IPS-NIHi11 (cell line): Measurements from ENCODE around the gene CALHM1.
"Not testable (repeated sequence)": the region's sequence is repeated elsewhere in the genome, so short reads cannot be mapped to it uniquely, and the experiment has no call there.

ENCODE experiments used
- DNase-seq: peaks from one replicate; pipeline ENCODE4 v3.0.0; 2012; ENCODE audit warnings: mixed read lengths, low spot score

The CALHM1 gene

GRCh38 chr10:103486635-103487409, 28.1 kb upstream of the CALHM1 start:
- not testable (repeated sequence) for DNase-seq

- peak; percentile 60 for DNase-seq
These were observed 23.4 kb upstream of the CALHM1 start for GRCh38 chr10:103481974-103482531.

- DNase-seq: no peak
These were observed 21.8 kb upstream of the CALHM1 start for GRCh38 chr10:103480521-103480920.

DNA sequence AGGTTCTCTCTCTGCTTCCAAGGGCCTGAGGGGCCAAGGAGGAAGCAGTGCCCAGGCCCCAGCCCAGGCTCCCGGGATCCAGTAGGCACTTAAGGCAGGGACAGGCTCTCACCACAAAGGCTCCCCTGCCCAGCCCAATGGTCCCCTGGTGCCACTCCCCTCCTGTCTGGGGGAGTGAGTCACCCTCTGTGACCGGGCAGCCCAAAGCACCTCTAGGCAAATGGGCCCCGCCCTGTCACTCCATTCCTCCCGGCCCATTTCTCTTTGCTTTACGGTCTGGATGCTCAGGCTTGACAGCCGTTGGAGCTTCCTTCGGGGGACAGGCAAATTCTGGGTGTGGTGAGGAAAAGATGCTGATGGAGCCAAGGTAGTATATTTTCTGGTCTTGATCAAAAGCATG, 20.4 kb upstream of the CALHM1 start, which contains the start of gene CALHM3:
CALHM3 (minus strand) TSS at position 106 of the 400 bp plus-strand sequence. CDS start 208 bp downstream, outside the sequence.
- DNase-seq: peak; percentile 45

DNA sequence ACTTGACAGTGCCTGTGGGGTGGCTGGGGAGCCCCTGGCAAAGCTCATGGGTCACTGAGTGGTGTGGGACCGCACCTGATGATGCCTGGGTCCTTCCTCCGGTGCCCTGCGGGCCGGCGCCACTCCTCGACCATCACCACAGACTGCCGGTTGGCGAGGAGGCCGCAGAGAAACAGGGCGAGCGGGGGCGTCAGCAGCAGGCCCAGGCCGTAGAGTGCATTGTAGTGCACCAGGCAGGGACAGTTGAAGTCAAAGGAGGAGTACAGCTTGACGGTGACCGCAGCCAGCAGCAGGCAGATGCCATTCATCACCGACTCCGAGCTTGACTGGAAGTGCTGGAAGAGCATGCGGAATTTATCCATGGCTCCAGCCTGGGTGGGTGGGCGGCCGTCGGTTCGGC, 20.0 kb upstream of the CALHM1 start:
- no peak for DNase-seq

DNA sequence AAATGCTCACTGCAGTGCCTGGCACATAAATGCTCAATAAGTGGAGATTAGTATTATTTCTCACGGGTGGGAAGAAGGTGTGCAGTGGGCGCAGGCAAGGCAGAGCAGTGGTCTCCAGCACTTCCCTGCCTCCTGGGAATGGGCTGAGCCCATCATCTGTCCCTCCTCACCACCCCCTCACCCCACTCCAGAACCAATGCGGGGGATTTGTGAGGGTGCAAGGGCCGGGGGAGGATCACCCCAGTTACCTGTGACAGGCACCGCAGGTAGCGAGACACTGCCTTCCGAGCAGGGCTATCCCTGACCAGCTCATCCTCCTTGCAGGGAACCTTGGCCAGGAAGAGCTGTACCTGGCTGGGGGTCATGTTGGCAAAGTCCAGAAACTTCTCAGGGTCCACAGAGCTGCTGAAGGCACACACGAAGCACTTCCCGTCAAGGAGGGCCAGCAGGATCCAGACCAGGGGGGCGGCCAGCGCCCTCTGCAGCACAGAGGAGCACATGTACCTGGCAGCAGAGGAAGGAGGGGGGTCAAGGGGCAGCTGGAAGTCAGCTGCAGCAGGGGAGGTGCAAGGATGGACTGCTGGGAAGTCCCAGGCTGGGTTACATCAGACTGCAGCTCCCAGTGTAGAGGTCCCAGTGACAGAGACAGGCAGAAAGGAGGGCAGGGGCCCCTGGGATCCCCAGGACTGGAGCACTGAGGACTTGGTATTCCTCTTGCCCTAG, 17.5 kb upstream of the CALHM1 start:
- peak; percentile 86 for DNase-seq

DNA sequence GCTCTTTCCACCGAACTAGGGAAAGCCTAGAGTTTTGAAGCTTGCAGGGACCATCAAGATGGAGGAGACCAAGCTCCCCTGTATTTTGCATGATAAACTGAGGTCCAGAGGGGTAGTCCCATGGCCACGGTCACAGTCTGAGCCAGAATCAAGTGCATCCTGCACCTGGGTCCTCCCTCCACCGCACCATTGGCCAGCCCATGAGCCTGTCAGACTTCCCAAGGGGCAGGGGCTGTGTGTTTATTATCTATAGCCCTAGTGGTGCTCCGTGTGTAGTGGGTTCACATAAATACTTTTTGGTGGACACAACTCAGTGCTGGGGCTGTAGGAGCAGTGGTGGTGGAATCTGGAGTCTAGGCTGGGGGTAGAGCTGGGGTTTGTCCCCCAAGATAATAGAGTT, 16.7 kb upstream of the CALHM1 start:
- no peak for DNase-seq

DNA sequence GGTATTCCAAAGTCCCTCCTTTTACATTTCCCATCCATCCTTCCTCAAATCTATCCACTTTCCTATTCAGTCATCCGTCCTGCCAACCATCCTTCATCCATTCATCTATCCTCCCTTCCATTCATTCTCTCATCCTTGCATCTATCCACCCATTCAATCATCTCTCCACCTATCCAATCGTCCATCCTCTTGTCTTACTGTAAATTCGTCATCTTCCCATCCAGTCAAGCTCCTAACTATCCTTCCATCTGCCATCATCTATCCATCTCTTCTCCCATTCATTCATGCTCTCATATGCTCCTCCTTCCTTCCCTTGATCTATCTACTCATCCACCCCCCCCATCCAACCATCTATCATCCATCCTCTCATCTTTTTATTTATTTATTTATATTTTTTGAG, 15.4 kb upstream of the CALHM1 start:
- DNase-seq: no peak

GRCh38 chr10:103473261-103473671, 14.6 kb upstream of the CALHM1 start:
- no peak for DNase-seq

DNA sequence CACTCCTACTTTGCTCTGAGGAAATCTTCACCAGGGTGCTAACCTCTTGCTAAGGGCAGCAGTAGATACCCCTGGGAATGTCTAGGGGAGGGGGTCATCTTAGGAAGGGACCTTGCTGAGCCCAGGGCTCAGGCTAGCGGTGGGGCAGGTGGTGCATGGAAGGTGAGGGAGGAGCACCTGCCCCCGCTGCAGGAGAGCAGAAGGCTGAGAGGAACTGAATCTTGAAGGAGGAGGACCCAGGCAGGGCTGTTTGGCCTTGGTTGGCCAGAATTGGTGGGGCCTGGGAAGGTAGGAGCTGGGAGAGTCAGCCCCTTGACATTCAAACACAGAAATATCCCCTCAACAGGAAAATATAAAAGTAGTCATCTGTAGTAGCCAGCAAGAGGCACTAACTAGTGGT, 13.3 kb upstream of the CALHM1 start:
- DNase-seq: no peak

- DNase-seq: no peak
These were observed 12.3 kb upstream of the CALHM1 start for GRCh38 chr10:103470761-103471653.

DNA sequence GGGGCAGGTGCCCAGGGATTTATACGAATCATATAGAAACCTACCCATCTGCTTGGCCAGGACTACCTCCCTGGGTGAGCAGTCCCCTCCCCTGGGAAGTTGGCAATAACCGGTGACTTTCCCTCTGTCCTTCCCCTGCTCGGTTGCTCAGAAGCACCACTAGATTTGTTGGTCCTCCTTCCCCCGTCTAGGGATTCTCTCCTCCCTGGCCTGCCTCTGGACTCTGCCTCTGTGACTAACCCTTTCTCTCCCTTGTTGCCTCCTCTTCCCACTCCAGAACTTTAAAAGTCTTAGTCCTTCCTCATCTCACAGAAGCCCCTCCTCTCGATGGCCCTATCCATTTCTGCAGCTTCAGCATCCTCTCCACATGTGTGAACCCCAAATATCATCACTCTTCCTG, 10.5 kb upstream of the CALHM1 start:
- no peak for DNase-seq

- DNase-seq: no peak
These were observed 8.7 kb upstream of the CALHM1 start for GRCh38 chr10:103467406-103467805.

DNA sequence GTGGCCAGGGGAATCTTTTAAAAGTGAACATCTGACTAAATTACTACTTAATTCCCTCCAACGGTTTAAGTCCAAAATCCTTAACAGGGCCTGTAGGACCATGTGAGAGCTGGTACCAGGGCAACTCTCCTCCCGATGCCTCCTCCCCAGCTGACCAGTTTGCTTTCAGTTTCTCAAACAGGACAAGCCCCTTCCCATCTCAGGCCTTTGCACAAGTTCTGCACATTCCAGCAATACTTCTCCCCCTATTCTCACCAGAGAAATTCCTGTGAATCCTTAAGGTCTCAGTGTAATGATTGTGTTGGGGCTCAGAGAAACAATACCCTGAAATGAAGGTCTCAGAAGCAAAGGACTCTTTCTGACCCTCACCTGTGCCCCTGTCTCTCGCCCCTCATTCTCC, 8.0 kb upstream of the CALHM1 start:
- no peak for DNase-seq

- DNase-seq: no peak
These were observed 6.9 kb upstream of the CALHM1 start for GRCh38 chr10:103465411-103466179.

DNA sequence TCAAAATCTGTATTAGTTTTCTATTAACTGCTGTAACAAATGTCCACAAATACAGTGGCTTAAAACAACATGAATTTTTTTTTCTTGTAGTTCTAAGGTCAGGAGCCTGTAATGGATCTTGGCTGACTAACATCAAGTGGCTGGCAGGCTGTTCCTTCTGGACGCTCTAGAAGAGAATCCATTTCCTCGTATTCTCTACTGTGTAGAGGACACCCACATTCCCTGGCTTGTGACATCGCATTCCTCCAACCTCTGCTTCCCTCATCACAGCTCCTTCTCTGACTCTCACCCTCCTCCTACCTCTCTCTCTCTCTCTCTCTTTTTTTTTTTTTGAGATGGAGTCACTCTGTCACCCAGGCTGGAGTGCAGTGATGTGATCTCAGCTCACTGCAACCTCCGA, 4.8 kb upstream of the CALHM1 start:
- no peak for DNase-seq

DNA sequence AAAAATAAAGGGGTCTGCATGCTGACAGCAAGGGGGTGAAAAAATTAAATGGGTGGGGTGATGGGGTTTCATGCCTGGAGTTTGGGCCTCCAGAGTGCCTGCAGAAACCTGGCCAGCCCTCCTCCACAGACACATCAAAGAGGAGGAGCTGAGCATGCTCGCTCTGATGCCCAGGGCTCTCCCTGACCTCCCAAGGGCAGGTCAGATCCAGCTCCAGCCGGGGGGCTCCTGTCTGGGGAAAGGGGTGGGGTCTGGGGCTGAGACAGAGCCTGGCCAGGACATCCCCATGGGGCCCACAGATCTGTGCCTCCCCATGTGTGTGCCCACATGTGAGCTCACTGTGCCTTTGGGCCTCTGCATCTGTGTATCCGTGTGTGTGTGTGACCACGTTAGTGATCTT, 915 bp upstream of the CALHM1 start:
- no peak for DNase-seq

GRCh38 chr10:103457896-103458583, 660 bp downstream of the CALHM1 start:
- no peak for DNase-seq

- DNase-seq: no peak
These were observed 1.5 kb downstream of the CALHM1 start for GRCh38 chr10:103457176-103457712.

DNA sequence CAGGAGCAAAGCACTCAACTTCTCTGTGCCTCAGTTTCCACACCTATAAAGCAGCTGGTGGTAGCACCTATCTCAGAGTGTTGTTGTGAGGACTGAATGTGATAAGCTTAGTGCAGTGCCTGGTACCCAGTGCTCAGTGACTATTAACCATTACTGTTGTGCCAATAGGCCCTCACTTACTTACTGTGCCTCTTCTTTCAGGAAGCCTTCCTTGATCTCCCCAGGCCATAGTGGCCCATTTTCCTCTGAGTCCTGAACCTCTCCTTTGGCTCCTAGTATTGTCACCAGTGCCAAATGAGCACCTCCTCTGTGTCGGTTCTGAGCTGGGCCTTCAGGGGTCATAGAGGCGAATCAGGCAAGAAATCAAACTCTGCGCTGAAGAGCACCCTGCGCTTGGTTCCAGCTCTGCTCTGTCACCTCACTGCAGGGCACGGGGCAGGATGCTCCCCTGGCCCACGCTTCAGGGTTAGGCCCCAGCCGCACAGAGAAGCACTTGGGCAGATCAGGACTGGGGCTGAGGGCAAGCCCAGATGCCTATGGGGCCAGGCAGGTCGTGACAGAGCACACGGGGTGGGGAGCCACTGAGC, 2.5 kb downstream of the CALHM1 start:
- DNase-seq: no peak
